ENCODE measurements around the gene CD300LD. TPM values are rescaled to one million over a fixed set of nuclear protein-coding genes. Genes with fewer than 3 reads are reported as not detected.
"Not testable (repeated sequence)": the region's sequence is repeated elsewhere in the genome, so short reads cannot be mapped to it uniquely, and the experiment has no call there.

CD300LD gene
- total RNA-seq, 1 donor from 2014 or later = not detected

DNA sequence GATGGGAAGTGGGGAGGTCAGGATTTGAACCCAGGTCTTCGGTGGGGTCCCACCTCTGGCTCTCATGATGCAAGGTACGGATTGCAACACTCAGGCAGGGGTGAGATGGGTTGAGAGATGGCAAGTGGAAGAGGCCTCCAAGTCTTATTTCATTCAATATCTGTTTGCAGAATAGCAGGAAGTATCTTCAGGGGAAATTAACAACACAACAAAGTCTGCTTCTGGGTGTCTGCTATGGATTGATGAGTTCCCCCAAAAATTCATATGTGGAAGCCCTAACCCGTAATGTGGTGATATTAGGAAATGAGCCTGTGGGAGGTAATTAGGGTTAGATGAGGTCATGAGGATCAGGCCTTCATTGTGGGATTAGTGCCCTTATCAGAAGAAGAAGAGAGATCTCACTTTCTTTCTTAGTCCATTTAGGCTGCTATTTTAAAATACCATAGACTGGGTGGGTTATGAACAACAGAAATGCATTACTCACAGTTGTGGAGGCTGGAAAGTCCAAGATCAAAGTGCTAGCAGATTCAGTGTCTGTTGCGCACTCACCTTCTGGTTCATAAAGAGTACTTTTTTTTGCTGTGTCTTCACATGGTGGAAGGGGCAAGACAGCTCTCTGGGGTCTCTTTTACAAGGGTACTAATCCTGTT, 20.3 kb downstream of the CD300LD start:
- ATAC-seq = no peak

GRCh38 chr17:74569020-74570003, 22.8 kb downstream of the CD300LD start:
- peak; percentile 92 for ATAC-seq

DNA sequence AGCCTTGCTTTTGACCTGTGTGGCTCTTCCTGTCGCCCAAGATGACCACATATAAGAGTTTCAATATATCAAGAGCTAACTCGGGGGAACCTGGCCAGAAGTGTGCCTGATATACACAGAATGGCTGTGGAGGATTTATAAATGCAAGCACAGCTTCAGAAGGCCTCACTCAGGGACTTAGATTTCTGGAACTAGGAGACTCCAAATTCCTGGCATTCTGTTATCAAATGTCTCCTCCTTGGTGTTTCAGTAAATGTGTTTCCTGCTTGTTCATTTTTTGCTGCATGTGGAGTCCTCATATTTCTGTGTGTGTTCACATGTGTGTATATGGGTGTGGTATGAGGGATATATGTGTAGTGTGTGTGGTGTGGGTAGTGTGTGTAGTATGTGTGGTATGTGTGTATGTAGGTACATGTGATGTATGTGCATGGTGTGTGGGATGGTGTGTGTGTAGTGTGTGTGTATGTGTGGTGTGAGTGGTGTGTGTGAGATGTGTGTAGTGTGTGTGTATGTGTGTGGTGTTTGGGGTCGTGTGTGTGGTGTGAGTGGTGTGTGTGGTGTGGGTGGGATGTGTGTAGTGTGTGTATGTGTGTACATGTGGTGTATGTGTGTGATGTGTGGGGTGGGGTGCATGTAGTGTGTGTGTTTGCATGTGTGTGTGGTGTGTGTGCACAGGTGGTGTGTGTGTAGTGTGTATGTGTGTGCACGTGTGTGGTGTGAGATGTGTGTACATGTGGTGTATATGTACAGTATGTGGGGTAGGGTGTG, 23.8 kb downstream of the CD300LD start:
- no peak for ATAC-seq

- no peak for ATAC-seq
Measured at GRCh38 chr17:74567397-74567796, 24.7 kb downstream of the CD300LD start, which contains the start of gene CD300H. Gene CD300H, minus strand, starts transcription at chr17:74567509.

GRCh38 chr17:74566132-74566753, 25.8 kb downstream of the CD300LD start:
- no peak for ATAC-seq

DNA sequence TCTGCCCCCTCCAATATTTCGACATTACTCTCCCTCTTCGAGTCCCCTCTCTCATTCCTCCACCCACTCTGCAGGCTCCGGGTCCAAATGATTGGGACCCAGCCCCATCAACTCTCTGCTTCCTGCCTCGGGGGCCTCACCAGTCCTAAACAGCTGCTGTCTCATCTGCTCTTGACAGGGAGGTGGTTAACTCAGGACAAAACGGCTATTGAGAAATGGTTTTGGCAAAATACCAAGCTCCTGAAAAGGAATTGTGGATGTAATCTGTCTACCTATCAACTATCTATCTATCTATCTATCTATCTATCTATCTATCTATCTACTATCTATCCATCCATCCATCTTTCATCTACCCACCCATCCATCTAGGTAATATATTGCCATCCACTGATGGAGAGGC, 27.0 kb downstream of the CD300LD start:
- no peak for ATAC-seq

DNA sequence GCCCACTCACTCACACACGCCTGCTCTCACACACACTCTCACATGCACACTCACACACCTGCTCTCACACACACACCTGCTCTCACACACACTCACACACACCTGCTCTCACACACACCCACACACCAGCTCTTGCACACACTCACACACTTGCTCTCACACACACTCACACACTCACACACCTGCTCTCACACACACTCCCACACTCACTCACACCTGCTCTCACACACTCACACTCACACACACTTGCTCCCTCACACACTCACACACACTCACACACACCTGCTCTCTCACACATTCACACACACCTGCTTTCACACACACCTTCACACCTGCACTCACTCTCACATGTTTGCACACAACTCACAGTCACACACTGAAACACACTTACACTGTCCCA, 28.7 kb downstream of the CD300LD start:
- no peak for ATAC-seq

- ATAC-seq = no peak
Measured at GRCh38 chr17:74561586-74561985, 30.5 kb downstream of the CD300LD start.

GRCh38 chr17:74558882-74559519, 33.1 kb downstream of the CD300LD start:
- no peak for ATAC-seq

DNA sequence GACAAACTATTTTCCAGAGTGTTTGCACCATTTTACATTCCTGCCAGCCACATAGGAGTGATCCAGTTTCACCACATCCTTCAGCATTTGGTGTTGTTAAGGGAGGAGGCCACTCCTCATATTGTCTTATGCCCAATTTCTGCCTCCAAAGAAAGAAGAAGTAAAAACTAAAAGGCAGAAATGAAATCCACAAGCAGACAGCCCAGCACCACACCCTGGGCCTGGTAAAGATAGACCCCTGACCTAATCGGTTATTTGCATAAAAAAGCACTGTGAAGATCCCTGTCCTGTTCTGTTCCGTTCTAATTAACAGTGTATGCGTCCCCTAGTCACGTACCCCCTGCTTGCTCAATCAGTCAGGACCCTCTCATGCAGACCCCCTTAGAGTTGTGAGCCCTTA, 33.7 kb downstream of the CD300LD start:
- not testable (repeated sequence) for ATAC-seq

GRCh38 chr17:74555427-74555940, 36.6 kb downstream of the CD300LD start:
- no peak for ATAC-seq

- ATAC-seq = no peak
Measured at GRCh38 chr17:74554909-74555308, 37.2 kb downstream of the CD300LD start.

DNA sequence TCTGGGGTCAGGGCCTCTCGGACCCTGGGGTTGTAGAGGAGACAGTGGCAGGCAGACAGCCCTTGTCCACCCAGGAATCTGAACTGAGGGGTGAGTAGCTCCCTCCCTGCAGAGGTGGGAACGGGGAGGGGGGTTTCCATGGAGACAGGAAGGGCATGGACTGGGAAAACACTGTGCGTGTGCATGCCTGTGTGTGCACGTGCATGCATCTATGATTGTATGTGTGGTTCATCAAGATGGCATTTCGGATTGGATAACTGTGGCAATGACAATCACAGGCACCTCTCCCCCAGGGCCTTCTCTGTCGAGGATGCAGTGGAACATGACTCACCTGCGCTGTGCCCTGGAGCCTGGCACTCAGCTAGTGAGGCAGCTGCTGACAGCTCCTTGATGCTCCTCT, 40.0 kb downstream of the CD300LD start:
- ATAC-seq = peak; percentile 35

DNA sequence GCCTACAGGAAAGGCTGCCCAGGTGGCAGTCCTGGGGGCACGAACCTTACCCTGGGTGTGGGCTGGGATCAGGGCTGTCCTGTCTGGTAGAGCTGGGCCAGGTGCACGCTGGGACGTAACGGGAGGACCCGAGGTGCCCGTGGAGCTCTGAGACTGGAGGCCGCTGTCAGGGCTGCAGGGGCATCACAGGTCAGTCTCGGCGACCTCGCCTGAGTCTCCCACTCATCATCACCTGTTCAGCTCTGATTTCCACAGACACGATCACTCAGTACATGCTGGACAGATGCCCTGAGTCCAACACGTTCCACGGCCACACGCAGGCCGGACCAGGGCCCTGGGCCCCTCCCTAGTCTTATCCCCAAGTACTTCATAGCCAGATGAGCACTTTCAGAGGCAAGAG, 41.5 kb downstream of the CD300LD start:
- ATAC-seq = no peak

DNA sequence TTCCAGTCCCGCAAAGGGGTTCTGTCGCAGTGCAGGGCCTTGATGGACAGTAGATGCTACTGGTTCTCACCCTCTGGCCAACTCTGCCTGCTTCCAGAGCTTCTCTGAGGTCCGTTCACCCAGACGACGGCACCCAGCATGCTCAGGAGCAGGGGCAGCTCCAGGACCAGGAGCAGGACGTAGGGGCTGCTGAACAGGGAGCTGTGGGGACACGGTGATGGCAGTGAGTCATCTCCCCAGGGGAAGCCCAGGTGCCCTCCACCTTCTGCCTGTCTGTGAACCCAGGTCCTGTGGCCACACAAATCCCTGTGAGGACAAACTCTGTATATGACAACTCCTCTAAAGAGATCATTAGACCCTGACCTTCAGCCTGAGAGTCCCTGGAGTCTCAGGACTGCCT, 42.7 kb downstream of the CD300LD start:
- ATAC-seq = no peak

- no peak for ATAC-seq
Measured at GRCh38 chr17:74547736-74548135, 44.3 kb downstream of the CD300LD start.

- no peak for ATAC-seq
Measured at GRCh38 chr17:74547264-74547663, 44.8 kb downstream of the CD300LD start.

DNA sequence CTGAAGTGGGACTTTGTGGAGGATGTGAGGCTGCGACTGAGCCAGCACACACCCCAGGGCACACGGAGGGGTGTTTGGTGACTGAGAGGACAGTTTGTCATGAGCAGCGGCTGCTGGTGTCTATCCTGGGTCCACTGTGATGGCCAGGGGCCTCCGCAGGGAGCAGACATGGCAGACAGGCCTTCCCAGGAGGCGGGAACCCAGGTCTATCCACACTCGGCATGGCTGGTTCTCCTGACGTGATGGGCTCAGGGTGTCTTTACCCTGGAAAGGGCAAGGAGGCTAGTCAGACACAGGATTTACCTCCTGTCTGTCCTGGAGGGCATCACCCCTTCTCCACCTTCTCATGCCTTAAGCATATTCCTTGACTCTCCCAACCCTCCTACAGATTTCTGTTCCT, 45.5 kb downstream of the CD300LD start:
- ATAC-seq = no peak

DNA sequence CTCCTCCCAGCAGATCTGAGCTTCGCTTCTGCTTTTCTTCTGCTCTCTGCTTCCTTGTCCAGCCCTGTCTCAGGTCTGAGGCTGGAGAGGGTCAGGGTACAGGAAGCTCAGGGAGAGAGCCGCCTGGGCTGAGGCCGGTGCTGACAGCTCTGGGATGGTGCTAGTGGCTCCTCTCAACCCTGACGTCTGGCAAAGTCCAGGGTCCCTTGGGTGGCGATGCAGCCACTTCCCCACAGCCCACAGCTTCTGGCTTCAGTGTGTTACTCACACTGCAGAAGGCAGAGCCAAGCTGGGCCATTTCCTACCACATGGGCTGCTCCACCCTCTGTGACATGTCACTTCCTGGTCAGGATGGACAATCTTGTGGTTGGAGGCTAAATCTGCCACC, 46.2 kb downstream of the CD300LD start, which contains the start of gene CD300C:
TSS of gene CD300C (minus strand) at position 273 of the 388 bp plus-strand sequence. CDS start 333 bp downstream, outside the sequence.
- peak; percentile 53 for ATAC-seq

- ATAC-seq = no peak
Measured at GRCh38 chr17:74544991-74545842, 46.9 kb downstream of the CD300LD start.
